ENCODE results near the gene CALML3. TPM values are rescaled to one million over a fixed set of nuclear protein-coding genes. Genes with fewer than 3 reads are reported as not detected.

CALML3 gene
- total and polyA plus RNA-seq, 10 of the 15 experiments (the other 5 are each of a cell fraction or from before 2014, with no cell fraction given): not detected

- no TSS peak for BruUV-seq (replicated peaks)
- H3K79me2 ChIP-seq (ENCODE audit: control insufficient read depth, insufficient read depth, low read length): no peaks in the 10 kb centered on the region
- ChIA-PET POLR2A (no interaction called here), SMC1A (ENCODE audit: uncharacterized antibody, unreplicated experiment) (interaction anchor here (1.8 kb wide), 1 partner anchor 20 kb away, joined by 4 read pairs; no protein-coding TSS in a partner anchor), RAD21 (ENCODE audit: unreplicated experiment) (no interaction called here), CTCF (no interaction called here)
- intact Hi-C loops (cut with micrococcal nuclease; ENCODE audit: unreplicated experiment) (no loop called here), in situ Hi-C loops (cut with MboI) (no loop called here)
- no peak overlapping the region for H3K9ac ChIP-seq (ENCODE audit: control insufficient read depth, insufficient read depth, low read length)
- FAIRE-seq: no peak
- H3K4me2 ChIP-seq (ENCODE audit: control insufficient read depth, insufficient read depth): no peak overlapping the region
- ATAC-seq: no peak
- no peak overlapping the region for H2AFZ ChIP-seq (ENCODE audit: control insufficient read depth, low read depth, low read length)
- no peak overlapping the region for H3K27ac ChIP-seq (ENCODE audit: control insufficient read depth, insufficient read depth)
- peaks cover 6 to 7% of the 10 kb centered on the region in 2 experiments for H3K27me3 ChIP-seq (replicated peaks in 1 of 2; ENCODE audit: control insufficient read depth in 2 of 2, insufficient read depth in 2 of 2, low read length in 1 of 2)
- no peaks in the 10 kb centered on the region for H4K20me1 ChIP-seq (ENCODE audit: control insufficient read depth, insufficient read depth)
- no peaks in the 10 kb centered on the region; the same call in 1 of the 2 replicates for H3K4me1 ChIP-seq (ENCODE audit: control insufficient read depth, insufficient read depth, low read length)
- H3K4me3 ChIP-seq: no peak overlapping the region
- no peaks in the 10 kb centered on the region for H3K36me3 ChIP-seq (ENCODE audit: control insufficient read depth in 2 of 2, insufficient read depth in 2 of 2, low read length in 1 of 2)
- no peaks in the 10 kb centered on the region; the same call in 2 of the 3 replicates for H3K9me3 ChIP-seq (replicated peaks; ENCODE audit: control insufficient read depth, insufficient read depth, low read length)
- no peak for DNase-seq (ENCODE audit: low read depth, low spot score)
- no peak for TF ChIP-seq HDGF (IDR thresholded peaks at IDR 0.05)
- 33% methylated on average over 3 of the region's 3 CpGs for WGBS (ENCODE audit: insufficient coverage, insufficient replicate concordance, low lambda C conversion rate, missing lambda C conversion rate)
These were observed 40.6 kb upstream of the CALML3 start for GRCh38 chr10:5484205-5484604.

GRCh38 chr10:5485290-5485689 is 39.5 kb upstream of the CALML3 start:
- RAD21 ChIA-PET (ENCODE audit: unreplicated experiment): interaction anchor here (0.6 kb wide), 1 partner anchor 137 kb away, joined by 3 read pairs; no protein-coding TSS in a partner anchor
- TF ChIP-seq ZNF217 (IDR thresholded peaks at IDR 0.05) (no peak), RAD51 (IDR thresholded peaks at IDR 0.05) (no peak), PAX8 (IDR thresholded peaks at IDR 0.05) (no peak), SKIL (IDR thresholded peaks at IDR 0.05; ENCODE audit: low read depth, poor library complexity, severe bottlenecking) (no peak), NFXL1 (IDR thresholded peaks at IDR 0.05; ENCODE audit: borderline replicate concordance) (no peak), REST (IDR thresholded peaks at IDR 0.05; ENCODE audit: low read depth, low read length) (no peak), JUND (IDR thresholded peaks at IDR 0.05; ENCODE audit: low read depth, low read length) (no peak), MYC (IDR thresholded peaks at IDR 0.05; ENCODE audit: insufficient read depth, insufficient read length, insufficient replicate concordance, low read length, severe bottlenecking) (no peak), BHLHE40 (IDR thresholded peaks at IDR 0.05; ENCODE audit: borderline replicate concordance in 1 of 2, low read depth in 2 of 2, low read length in 1 of 2) (no peak), USF2 (IDR thresholded peaks at IDR 0.05; ENCODE audit: borderline replicate concordance, low read depth, low read length) (no peak)

More at GRCh38 chr10:5485290-5485689, 39.5 kb upstream of the CALML3 start:
- Histone ChIP-seq H3K36me3 (ENCODE audit: control insufficient read depth in 2 of 2, insufficient read depth in 2 of 2, low read length in 1 of 2) (no peaks in the 10 kb centered on the region), H3K4me2 (ENCODE audit: control insufficient read depth, insufficient read depth) (no peak overlapping the region), H2AFZ (ENCODE audit: control insufficient read depth, low read depth, low read length) (no peak overlapping the region), H3K4me1 (ENCODE audit: control insufficient read depth, insufficient read depth, low read length) (no peaks in the 10 kb centered on the region), H3K27ac (ENCODE audit: control insufficient read depth, insufficient read depth) (no peak overlapping the region), H3K9ac (ENCODE audit: control insufficient read depth, insufficient read depth, low read length) (no peak overlapping the region), H4K20me1 (ENCODE audit: control insufficient read depth, insufficient read depth) (no peaks in the 10 kb centered on the region), H3K9me3 (replicated peaks; ENCODE audit: control insufficient read depth, insufficient read depth, low read length) (no peaks in the 10 kb centered on the region), H3K4me3 (no peak overlapping the region), H3K79me2 (ENCODE audit: control insufficient read depth, insufficient read depth, low read length) (no peaks in the 10 kb centered on the region), H3K27me3 (replicated peaks in 1 of 2; ENCODE audit: control insufficient read depth in 2 of 2, insufficient read depth in 2 of 2, low read length in 1 of 2) (peaks cover 6 to 7% of the 10 kb centered on the region in 2 experiments)
- FAIRE-seq (no peak), ATAC-seq (no peak), DNase-seq (ENCODE audit: low read depth, low spot score) (no peak)
- BruUV-seq (replicated peaks): no TSS peak
- in situ Hi-C loops (cut with MboI) (no loop called here), intact Hi-C loops (cut with micrococcal nuclease; ENCODE audit: unreplicated experiment) (no loop called here)
- 34% methylated on average over 14 of the region's 14 CpGs for WGBS (ENCODE audit: insufficient coverage, insufficient replicate concordance, low lambda C conversion rate, missing lambda C conversion rate)
- SMC1A ChIA-PET (ENCODE audit: uncharacterized antibody, unreplicated experiment): interaction anchor here (1.8 kb wide), 1 partner anchor 21 kb away, joined by 4 read pairs; no protein-coding TSS in a partner anchor
- CTCF ChIA-PET: no interaction called here
- POLR2A ChIA-PET: no interaction called here

All from GM12878 (cell line).